HepG2 (cell line): Measurements from ENCODE around the gene MFSD11. TPM values are rescaled to one million over a fixed set of nuclear protein-coding genes. Genes with fewer than 3 reads are reported as not detected.
A peak's percentile ranks its signal among the peaks of the same experiment; 100 is the strongest.

Source experiments
- CENPT ChIP-seq: sonication (generic); formaldehyde crosslinking; IDR thresholded peaks from 2 replicates; pipeline ENCODE4 v1.8.0; 2022; ENCODE audit warnings: low read depth, mild to moderate bottlenecking, moderate library complexity, missing genetic modification reagents
- ETV6 ChIP-seq: sonication (generic); formaldehyde crosslinking; conservative IDR thresholded peaks from 2 replicates; pipeline ENCODE4 v1.4.0; 2020; ENCODE audit warnings: missing genetic modification reagents
- FOSL2 ChIP-seq: sonication (generic); formaldehyde crosslinking; IDR thresholded peaks from 2 replicates; pipeline ENCODE4 v1.4.0; 2020; ENCODE audit warnings: missing genetic modification reagents
- GATAD2A ChIP-seq: IDR thresholded peaks from 2 replicates; pipeline ENCODE4 v1.6.1; 2016
- NCOA5 ChIP-seq: sonication (generic); formaldehyde crosslinking; IDR thresholded peaks from 2 replicates; pipeline ENCODE4 v1.4.0; 2020; ENCODE audit warnings: missing genetic modification reagents
- NR2F1 ChIP-seq, 2 experiments: fragments of 450-650 bp in 1 of 2; formaldehyde crosslinking in 1 of 2; IDR thresholded peaks; 2 replicates each; pipeline versions ENCODE4 v1.5.0 to v1.6.1; 2016 to 2020; ENCODE audit warnings: mild to moderate bottlenecking in 1 of 2, missing compliant biosample characterization in 1 of 2, missing genetic modification reagents in 1 of 2, moderate library complexity in 1 of 2
- POLR2A ChIP-seq, 2 experiments: IDR thresholded peaks; 2 replicates each; pipeline ENCODE4 v1.6.1; 2011; ENCODE audit warnings: low read depth in 2 of 2, low read length in 2 of 2, mild to moderate bottlenecking in 1 of 2, moderate library complexity in 1 of 2; ENCODE audit not compliant: insufficient read depth in 1 of 2
- RFX3 ChIP-seq: IDR thresholded peaks from 2 replicates; pipeline ENCODE4 v1.6.1; 2016; ENCODE audit warnings: missing biosample characterization, missing genetic modification reagents
- SNAPC4 ChIP-seq: sonication (generic); formaldehyde crosslinking; IDR thresholded peaks from 2 replicates; pipeline ENCODE4 v1.4.0; 2020; ENCODE audit warnings: mild to moderate bottlenecking, missing genetic modification reagents
- TEAD2 ChIP-seq: sonication (generic); formaldehyde crosslinking; IDR thresholded peaks from 2 replicates; pipeline ENCODE4 v1.9.0; 2021; ENCODE audit warnings: missing genetic modification reagents
- TFDP1 ChIP-seq: IDR thresholded peaks from 2 replicates; pipeline ENCODE4 v1.6.1; 2016; ENCODE audit warnings: missing compliant biosample characterization, missing genetic modification reagents, borderline replicate concordance
- XRCC5 ChIP-seq: fragments of 200-400 bp; formaldehyde crosslinking; optimal IDR thresholded peaks from 2 replicates; pipeline ENCODE3; 2017; ENCODE audit warnings: mild to moderate bottlenecking, low read length
- ZNF207 ChIP-seq: fragments of 450-650 bp; IDR thresholded peaks from 2 replicates; pipeline ENCODE4 v1.6.1; 2016; ENCODE audit warnings: antibody characterized with exemption, borderline replicate concordance
- ZNF432 ChIP-seq: sonication (generic); formaldehyde crosslinking; IDR thresholded peaks from 2 replicates; pipeline ENCODE4 v1.5.0; 2020; ENCODE audit warnings: missing genetic modification reagents, mild to moderate bottlenecking, borderline replicate concordance
- ZNF598 ChIP-seq: sonication (generic); formaldehyde crosslinking; IDR thresholded peaks from 2 replicates; pipeline ENCODE4 v1.5.1; 2020; ENCODE audit warnings: mild to moderate bottlenecking, missing genetic modification reagents, borderline replicate concordance
- polyA plus RNA-seq, 8 experiments: library from polyadenylated mRNA; depleted of rRNA in 3 of 8; stranded (reverse) in 7 of 8; unstranded in 1 of 8; fragments of >200 nt; fragmentation: Illumina TruSeq in 4 of 8; extraction: Trizol in 4 of 8; gene quantifications; 2 replicates each; pipeline versions ENCODE4 v1.2.1 to v1.2.3, GENCODE V29; 2011 to 2016; ENCODE audit warnings: low read depth in 4 of 8, missing spikeins in 1 of 8, mixed read lengths in 1 of 8; ENCODE audit not compliant: insufficient read depth in 1 of 8
- total RNA-seq, 5 experiments: library from RNA; depleted of rRNA; stranded (reverse); fragments of >200 nt; fragmentation: Illumina TruSeq; extraction: Trizol; gene quantifications; 2 replicates each; pipeline ENCODE4 v1.2.3, GENCODE V29; 2016; ENCODE audit warnings: low read depth in 1 of 5
- TF ChIP-seq, protein P1 (sequence below), 2 experiments: sonication (generic) in 1 of 2; formaldehyde crosslinking in 1 of 2; IDR thresholded peaks; 2 replicates each; pipeline versions ENCODE4 v1.4.0 to v1.6.1; 2018 to 2020; ENCODE audit warnings: missing genetic modification reagents in 2 of 2, borderline replicate concordance in 1 of 2, low read depth in 1 of 2, mild to moderate bottlenecking in 1 of 2, missing biosample characterization in 1 of 2
- TF ChIP-seq, protein P2 (sequence below): sonication (generic); formaldehyde crosslinking; IDR thresholded peaks from 2 replicates; pipeline ENCODE4 v1.5.1; 2020; ENCODE audit warnings: missing genetic modification reagents, mild to moderate bottlenecking, borderline replicate concordance
- TF ChIP-seq, protein P3 (sequence below): sonication (generic); formaldehyde crosslinking; IDR thresholded peaks from 2 replicates; pipeline ENCODE4 v1.4.0; 2020; ENCODE audit warnings: missing genetic modification reagents, borderline replicate concordance

MFSD11 gene
- total and polyA plus RNA-seq, 2 of the 13 experiments (the other 11 are each of a cell fraction or from before 2014, with no cell fraction given): 26.1 to 36.3 TPM

- TF ChIP-seq, protein P1, sequence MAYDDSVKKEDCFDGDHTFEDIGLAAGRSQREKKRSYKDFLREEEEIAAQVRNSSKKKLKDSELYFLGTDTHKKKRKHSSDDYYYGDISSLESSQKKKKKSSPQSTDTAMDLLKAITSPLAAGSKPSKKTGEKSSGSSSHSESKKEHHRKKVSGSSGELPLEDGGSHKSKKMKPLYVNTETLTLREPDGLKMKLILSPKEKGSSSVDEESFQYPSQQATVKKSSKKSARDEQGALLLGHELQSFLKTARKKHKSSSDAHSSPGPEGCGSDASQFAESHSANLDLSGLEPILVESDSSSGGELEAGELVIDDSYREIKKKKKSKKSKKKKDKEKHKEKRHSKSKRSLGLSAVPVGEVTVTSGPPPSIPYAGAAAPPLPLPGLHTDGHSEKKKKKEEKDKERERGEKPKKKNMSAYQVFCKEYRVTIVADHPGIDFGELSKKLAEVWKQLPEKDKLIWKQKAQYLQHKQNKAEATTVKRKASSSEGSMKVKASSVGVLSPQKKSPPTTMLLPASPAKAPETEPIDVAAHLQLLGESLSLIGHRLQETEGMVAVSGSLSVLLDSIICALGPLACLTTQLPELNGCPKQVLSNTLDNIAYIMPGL (CRISPR knock-in tag; IDR thresholded peaks at IDR 0.05; ENCODE audit: borderline replicate concordance in 1 of 2, low read depth in 1 of 2): no peak; a peak in 2 of 4 replicates
- TF ChIP-seq SNAPC4 (CRISPR knock-in tag) (0 out of 2 replicates have a peak, but pooled peaks have one; percentile 3), NR2F1 (CRISPR knock-in tag; IDR thresholded peaks at IDR 0.05) (peak; percentile 25 to 38; a peak in 1 of 4 replicates), RFX3 (CRISPR knock-in tag) (no peak), XRCC5 (peak; percentile 29), ZNF598 (CRISPR knock-in tag) (peak; percentile 67; the same call in 1 of the 2 replicates), GATAD2A (CRISPR knock-in tag) (peak; percentile 21; the same call in 1 of the 2 replicates), FOSL2 (CRISPR knock-in tag) (no peak), TEAD2 (CRISPR knock-in tag) (no peak; the same call in 1 of the 2 replicates), ETV6 (no peak), CENPT (no peak; the same call in 1 of the 2 replicates), NCOA5 (CRISPR knock-in tag) (no peak), POLR2A (IDR thresholded peaks at IDR 0.05; ENCODE audit: insufficient read depth in 1 of 2, low read depth in 2 of 2, low read length in 2 of 2) (peak in 1 of 2 experiments; percentile 75; a peak in 3 of 4 replicates), ZNF432 (CRISPR knock-in tag) (no peak), TFDP1 (CRISPR knock-in tag) (peak; percentile 48), ZNF207 (no peak)
- TF ChIP-seq, protein P2, sequence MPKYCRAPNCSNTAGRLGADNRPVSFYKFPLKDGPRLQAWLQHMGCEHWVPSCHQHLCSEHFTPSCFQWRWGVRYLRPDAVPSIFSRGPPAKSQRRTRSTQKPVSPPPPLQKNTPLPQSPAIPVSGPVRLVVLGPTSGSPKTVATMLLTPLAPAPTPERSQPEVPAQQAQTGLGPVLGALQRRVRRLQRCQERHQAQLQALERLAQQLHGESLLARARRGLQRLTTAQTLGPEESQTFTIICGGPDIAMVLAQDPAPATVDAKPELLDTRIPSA (CRISPR knock-in tag): no peak; the same call in 1 of the 2 replicates
- TF ChIP-seq, protein P3, sequence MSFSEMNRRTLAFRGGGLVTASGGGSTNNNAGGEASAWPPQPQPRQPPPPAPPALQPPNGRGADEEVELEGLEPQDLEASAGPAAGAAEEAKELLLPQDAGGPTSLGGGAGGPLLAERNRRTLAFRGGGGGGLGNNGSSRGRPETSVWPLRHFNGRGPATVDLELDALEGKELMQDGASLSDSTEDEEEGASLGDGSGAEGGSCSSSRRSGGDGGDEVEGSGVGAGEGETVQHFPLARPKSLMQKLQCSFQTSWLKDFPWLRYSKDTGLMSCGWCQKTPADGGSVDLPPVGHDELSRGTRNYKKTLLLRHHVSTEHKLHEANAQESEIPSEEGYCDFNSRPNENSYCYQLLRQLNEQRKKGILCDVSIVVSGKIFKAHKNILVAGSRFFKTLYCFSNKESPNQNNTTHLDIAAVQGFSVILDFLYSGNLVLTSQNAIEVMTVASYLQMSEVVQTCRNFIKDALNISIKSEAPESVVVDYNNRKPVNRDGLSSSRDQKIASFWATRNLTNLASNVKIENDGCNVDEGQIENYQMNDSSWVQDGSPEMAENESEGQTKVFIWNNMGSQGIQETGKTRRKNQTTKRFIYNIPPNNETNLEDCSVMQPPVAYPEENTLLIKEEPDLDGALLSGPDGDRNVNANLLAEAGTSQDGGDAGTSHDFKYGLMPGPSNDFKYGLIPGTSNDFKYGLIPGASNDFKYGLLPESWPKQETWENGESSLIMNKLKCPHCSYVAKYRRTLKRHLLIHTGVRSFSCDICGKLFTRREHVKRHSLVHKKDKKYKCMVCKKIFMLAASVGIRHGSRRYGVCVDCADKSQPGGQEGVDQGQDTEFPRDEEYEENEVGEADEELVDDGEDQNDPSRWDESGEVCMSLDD (CRISPR knock-in tag): peak; percentile 22; the same call in 1 of the 2 replicates
Observed at GRCh38 chr17:76726231-76726775, 11.6 kb upstream of the MFSD11 start, which contains the start of gene JMJD6 (continued).
